Measurements from ENCODE around the gene GPAT3. TPM values are rescaled to one million over a fixed set of nuclear protein-coding genes. Genes with fewer than 3 reads are reported as not detected.
"Not testable (repeated sequence)": the region's sequence is repeated elsewhere in the genome, so short reads cannot be mapped to it uniquely, and the experiment has no call there.

The GPAT3 gene
- total and polyA plus RNA-seq, 4 donors, result 2.5 to 11.6 (median 7.6) TPM

DNA sequence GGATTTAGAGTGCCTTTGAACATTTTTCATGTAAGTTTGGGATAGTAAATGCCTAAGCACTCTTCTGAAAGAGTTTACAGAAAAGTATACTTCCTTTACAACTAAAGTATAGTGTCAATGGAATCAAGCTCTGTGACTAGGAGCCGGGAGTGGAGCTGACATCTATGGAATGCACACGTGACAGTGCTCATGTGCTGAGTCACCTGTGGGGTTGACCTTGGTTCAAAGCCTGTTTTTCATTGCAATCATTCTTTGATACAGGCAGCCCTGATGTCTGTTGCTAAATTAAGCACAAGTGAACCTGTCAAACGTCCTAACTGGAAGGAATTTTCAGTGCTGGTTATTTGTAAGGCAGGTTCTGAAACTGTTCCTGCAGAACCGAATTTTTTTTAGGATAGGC is 82.5 kb downstream of the GPAT3 start:
- H3K9ac ChIP-seq (ENCODE audit: insufficient read depth in 1 of 2, low read length in 2 of 2), result no peak overlapping the region
- peaks cover 0 to 8% (median 1%) of the 10 kb centered on the region in 5 donors for H3K4me1 ChIP-seq (ENCODE audit: control insufficient read depth in 5 of 5, insufficient read depth in 5 of 5, low read length in 5 of 5)
- no peaks in the 10 kb centered on the region for H3K36me3 ChIP-seq (ENCODE audit: control insufficient read depth in 4 of 4, insufficient read depth in 4 of 4, low read length in 4 of 4)
- H3K27me3 ChIP-seq (ENCODE audit: control insufficient read depth in 3 of 3, insufficient read depth in 3 of 3, low read length in 2 of 3), result no peaks in the 10 kb centered on the region
- peaks cover 0 to 15% (median 13%) of the 10 kb centered on the region in 4 donors for H3K9me3 ChIP-seq (ENCODE audit: control insufficient read depth in 4 of 4, insufficient read depth in 3 of 4, low read length in 3 of 4)
- WGBS, 2 donors, result 14 to 15% methylated on average over 4 of the region's 4 CpGs
- peak in 2 of 3 donors; percentile 25 to 67 for DNase-seq
- peak; percentile 74 for ATAC-seq (ENCODE audit: insufficient read depth, low FRiP score)
- TF ChIP-seq, protein P1, sequence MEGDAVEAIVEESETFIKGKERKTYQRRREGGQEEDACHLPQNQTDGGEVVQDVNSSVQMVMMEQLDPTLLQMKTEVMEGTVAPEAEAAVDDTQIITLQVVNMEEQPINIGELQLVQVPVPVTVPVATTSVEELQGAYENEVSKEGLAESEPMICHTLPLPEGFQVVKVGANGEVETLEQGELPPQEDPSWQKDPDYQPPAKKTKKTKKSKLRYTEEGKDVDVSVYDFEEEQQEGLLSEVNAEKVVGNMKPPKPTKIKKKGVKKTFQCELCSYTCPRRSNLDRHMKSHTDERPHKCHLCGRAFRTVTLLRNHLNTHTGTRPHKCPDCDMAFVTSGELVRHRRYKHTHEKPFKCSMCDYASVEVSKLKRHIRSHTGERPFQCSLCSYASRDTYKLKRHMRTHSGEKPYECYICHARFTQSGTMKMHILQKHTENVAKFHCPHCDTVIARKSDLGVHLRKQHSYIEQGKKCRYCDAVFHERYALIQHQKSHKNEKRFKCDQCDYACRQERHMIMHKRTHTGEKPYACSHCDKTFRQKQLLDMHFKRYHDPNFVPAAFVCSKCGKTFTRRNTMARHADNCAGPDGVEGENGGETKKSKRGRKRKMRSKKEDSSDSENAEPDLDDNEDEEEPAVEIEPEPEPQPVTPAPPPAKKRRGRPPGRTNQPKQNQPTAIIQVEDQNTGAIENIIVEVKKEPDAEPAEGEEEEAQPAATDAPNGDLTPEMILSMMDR (IDR thresholded peaks at IDR 0.05; ENCODE audit: control extremely low read depth, extremely low read depth), result no peak
- no peak overlapping the region for H3K4me3 ChIP-seq
- peak overlapping the region in 1 of 2 donors; percentile 88 for H3K27ac ChIP-seq (ENCODE audit: low read depth in 1 of 2, low read length in 1 of 2)

DNA sequence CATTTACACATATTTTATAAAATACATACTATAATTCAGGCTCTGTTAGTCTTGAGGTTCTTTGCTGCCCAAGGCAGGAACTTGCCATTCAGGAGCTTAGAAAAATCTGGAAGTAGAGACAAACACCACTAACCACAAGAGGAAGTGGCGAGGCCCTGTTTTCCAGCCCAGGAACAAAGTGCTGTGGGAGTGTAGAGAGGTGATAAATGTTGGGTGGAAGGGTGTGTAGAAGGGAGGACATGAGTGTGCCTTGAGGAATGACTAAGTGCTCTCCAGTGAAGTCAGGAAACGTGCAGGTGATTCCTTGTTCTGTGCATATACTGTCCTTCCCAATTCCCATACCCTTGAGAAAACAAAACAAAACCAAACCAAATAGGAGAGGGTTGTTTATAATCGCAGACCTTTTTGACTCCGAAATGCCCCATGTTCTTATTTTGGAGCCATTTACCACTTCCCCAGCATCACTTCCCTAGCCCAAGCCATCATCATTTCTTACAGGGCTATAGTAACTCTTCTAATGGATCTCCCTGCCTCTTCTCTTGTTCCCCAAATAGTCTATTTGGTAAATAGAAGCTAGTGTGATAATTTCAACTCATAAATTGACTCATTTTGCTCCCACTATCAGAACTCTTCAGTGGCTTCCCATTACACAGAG is 83.2 kb downstream of the GPAT3 start:
- ATAC-seq (ENCODE audit: insufficient read depth, low FRiP score), result peak; percentile 62
- Histone ChIP-seq H3K36me3 (ENCODE audit: control insufficient read depth in 4 of 4, insufficient read depth in 4 of 4, low read length in 4 of 4) (no peaks in the 10 kb centered on the region), H3K27me3 (ENCODE audit: control insufficient read depth in 3 of 3, insufficient read depth in 3 of 3, low read length in 2 of 3) (no peaks in the 10 kb centered on the region), H3K9me3 (ENCODE audit: control insufficient read depth in 4 of 4, insufficient read depth in 3 of 4, low read length in 3 of 4) (peaks cover 0 to 11% (median 7%) of the 10 kb centered on the region in 4 donors), H3K9ac (ENCODE audit: insufficient read depth in 1 of 2, low read length in 2 of 2) (no peak overlapping the region), H3K4me1 (ENCODE audit: control insufficient read depth in 5 of 5, insufficient read depth in 5 of 5, low read length in 5 of 5) (peaks cover 0 to 8% (median 1%) of the 10 kb centered on the region in 5 donors), H3K27ac (ENCODE audit: low read depth in 1 of 2, low read length in 1 of 2) (peak overlapping the region in 1 of 2 donors; percentile 88), H3K4me3 (no peak overlapping the region)
- 19 to 38% methylated on average over 4 of the region's 4 CpGs for WGBS, 2 donors
- TF ChIP-seq, protein P1 (IDR thresholded peaks at IDR 0.05; ENCODE audit: control extremely low read depth, extremely low read depth), result no peak
- no peak for DNase-seq

DNA sequence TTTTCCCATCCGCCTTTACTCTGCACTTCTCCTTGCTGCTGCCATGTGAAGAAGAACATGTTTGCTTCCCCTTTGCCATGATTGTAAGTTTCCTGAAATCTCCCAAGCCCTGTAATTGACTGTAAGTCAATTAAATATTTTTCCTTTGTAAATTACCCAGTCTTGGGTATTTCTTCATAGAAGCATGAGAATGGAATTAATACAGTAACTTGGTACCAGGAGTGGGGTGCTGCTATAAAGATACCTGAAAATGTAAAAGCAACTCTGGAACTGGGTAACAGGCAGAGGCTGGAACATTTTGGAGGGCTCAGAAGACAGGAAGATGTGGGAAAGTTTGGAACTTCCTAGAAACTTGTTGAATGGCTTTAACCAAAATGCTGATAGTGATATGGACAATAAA is 86.2 kb downstream of the GPAT3 start:
- 95 to 100% methylated on average over 1 of the region's 1 CpG for whole genome bisulfite sequencing, 2 donors

DNA sequence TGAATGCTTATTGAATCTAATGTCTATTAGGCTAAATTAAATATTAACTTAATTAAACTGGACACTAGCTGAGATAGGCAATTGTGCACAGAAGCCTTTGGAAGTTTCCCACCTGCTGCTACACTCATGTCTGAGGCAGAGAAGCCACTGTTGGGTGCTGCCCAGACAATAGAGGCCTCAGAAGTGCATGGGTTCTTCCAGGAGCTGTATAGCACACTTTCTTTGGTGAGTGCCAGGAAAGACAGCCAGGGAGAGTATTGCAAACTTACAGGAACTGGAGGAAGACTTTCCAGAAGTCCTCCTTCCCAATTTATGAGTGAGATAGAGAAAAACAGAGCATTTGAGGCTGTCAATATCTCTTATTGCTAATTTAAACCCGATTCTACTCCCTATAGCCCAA is 89.9 kb downstream of the GPAT3 start:
- Histone ChIP-seq H3K9me3 (ENCODE audit: control insufficient read depth in 4 of 4, insufficient read depth in 3 of 4, low read length in 3 of 4) (peaks cover 0 to 6% (median 4%) of the 10 kb centered on the region in 4 donors), H3K4me1 (ENCODE audit: control insufficient read depth in 5 of 5, insufficient read depth in 5 of 5, low read length in 5 of 5) (peaks cover 0 to 16% (median 5%) of the 10 kb centered on the region in 5 donors), H3K9ac (ENCODE audit: insufficient read depth in 1 of 2, low read length in 2 of 2) (no peak overlapping the region), H3K4me3 (no peak overlapping the region), H3K27ac (ENCODE audit: low read depth in 1 of 2, low read length in 1 of 2) (peak overlapping the region in 1 of 2 donors; percentile 91), H3K27me3 (ENCODE audit: control insufficient read depth in 3 of 3, insufficient read depth in 3 of 3, low read length in 2 of 3) (no peaks in the 10 kb centered on the region), H3K36me3 (ENCODE audit: control insufficient read depth in 4 of 4, insufficient read depth in 4 of 4, low read length in 4 of 4) (no peaks in the 10 kb centered on the region)
- TF ChIP-seq, protein P1 (IDR thresholded peaks at IDR 0.05; ENCODE audit: control extremely low read depth, extremely low read depth), result no peak
- no peak for DNase-seq
- 69 to 93% methylated on average over 1 of the region's 1 CpG for WGBS, 2 donors
- no peak for ATAC-seq (ENCODE audit: insufficient read depth, low FRiP score)

More for the DNA sequence above, 86.2 kb downstream of the GPAT3 start:
- not testable (repeated sequence) for ATAC-seq (ENCODE audit: insufficient read depth, low FRiP score); H3K9ac ChIP-seq (ENCODE audit: insufficient read depth in 1 of 2, low read length in 2 of 2); H3K27me3 ChIP-seq (ENCODE audit: control insufficient read depth in 3 of 3, insufficient read depth in 3 of 3, low read length in 2 of 3); H3K27ac ChIP-seq (ENCODE audit: low read depth in 1 of 2, low read length in 1 of 2); H3K9me3 ChIP-seq (ENCODE audit: control insufficient read depth in 4 of 4, insufficient read depth in 3 of 4, low read length in 3 of 4); H3K36me3 ChIP-seq (ENCODE audit: control insufficient read depth in 4 of 4, insufficient read depth in 4 of 4, low read length in 4 of 4); H3K4me3 ChIP-seq; DNase-seq
- peaks cover 0 to 13% (median 1%) of the 10 kb centered on the region in 5 donors for H3K4me1 ChIP-seq (ENCODE audit: control insufficient read depth in 5 of 5, insufficient read depth in 5 of 5, low read length in 5 of 5)

All from lung (tissue), 12 donors.